RWPE2 (cell line): ENCODE results near the gene TNFAIP3.
A peak's percentile ranks its signal among the peaks of the same experiment; 100 is the strongest.

Source experiments
- ATAC-seq: fragments of 200-7000 bp; cut with Tn5 transposase; 3 replicates; pipeline ENCODE4 v1.9.1; 2021; ENCODE audit warnings: low read depth
- DNase-seq: peaks from one replicate; pipeline ENCODE4 v3.0.0-alpha.2; 2020; ENCODE audit warnings: low spot score
- H3K27ac ChIP-seq: fragments of 450-650 bp; 2 replicates; pipeline ENCODE4 v1.5.1; 2017; ENCODE audit warnings: mild to moderate bottlenecking; ENCODE audit not compliant: poor library complexity, severe bottlenecking
- H3K27me3 ChIP-seq: fragments of 250-450 bp; sonication (Bioruptor Pico); 2 replicates; pipeline ENCODE4 v1.5.1; 2021; ENCODE audit warnings: mild to moderate bottlenecking, moderate library complexity; ENCODE audit not compliant: insufficient read depth, poor library complexity, severe bottlenecking
- H3K36me3 ChIP-seq: fragments of 250-450 bp; sonication (Bioruptor Pico); 2 replicates; pipeline ENCODE4 v1.5.1; 2020; ENCODE audit warnings: low read depth, mild to moderate bottlenecking, moderate library complexity
- H3K4me1 ChIP-seq: fragments of 250-450 bp; sonication (Bioruptor Pico); 2 replicates; pipeline ENCODE4 v1.5.1; 2021; ENCODE audit warnings: mild to moderate bottlenecking, moderate library complexity; ENCODE audit not compliant: insufficient read depth, poor library complexity, severe bottlenecking
- H3K4me3 ChIP-seq: fragments of 250-450 bp; sonication (Bioruptor Pico); 2 replicates; pipeline ENCODE4 v1.5.1; 2021; ENCODE audit warnings: mild to moderate bottlenecking, moderate library complexity; ENCODE audit not compliant: severe bottlenecking
- H3K9me3 ChIP-seq: fragments of 250-450 bp; sonication (Bioruptor Pico); 2 replicates; pipeline ENCODE4 v1.5.1; 2021; ENCODE audit warnings: mild to moderate bottlenecking, moderate library complexity; ENCODE audit not compliant: severe bottlenecking
- TF ChIP-seq, protein P1 (sequence below): fragments of 450-650 bp; IDR thresholded peaks from one replicate; pipeline ENCODE4 v1.5.1; 2017; ENCODE audit warnings: mild to moderate bottlenecking, moderate library complexity; ENCODE audit not compliant: poor library complexity, severe bottlenecking

Gene TNFAIP3

DNA sequence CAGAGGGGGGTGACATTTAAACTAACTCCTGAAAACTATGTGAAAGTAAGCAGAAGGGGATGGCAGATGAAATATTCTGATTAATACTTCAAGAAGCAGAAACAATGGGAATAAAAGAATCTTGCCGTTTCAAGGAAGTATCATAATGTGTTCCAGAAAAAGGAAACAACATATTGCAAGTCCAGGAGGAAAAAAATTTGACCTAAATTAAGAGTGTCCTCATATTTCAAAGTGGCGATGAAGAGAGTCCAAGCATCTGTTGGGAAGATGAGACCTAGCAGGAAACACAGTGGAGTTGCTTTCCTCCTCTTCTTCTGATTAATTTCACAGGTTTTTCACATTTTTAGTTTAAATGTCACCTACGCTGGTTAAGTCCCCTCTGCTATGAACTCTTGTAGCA is 45.6 kb upstream of the TNFAIP3 start:
- H3K27ac ChIP-seq = peak overlapping the region; percentile 7
- ATAC-seq (no peak), DNase-seq (no peak)
- H3K9me3 ChIP-seq = no peaks in the 10 kb centered on the region
- H3K27me3 ChIP-seq = no peaks in the 10 kb centered on the region
- TF ChIP-seq, protein P1, sequence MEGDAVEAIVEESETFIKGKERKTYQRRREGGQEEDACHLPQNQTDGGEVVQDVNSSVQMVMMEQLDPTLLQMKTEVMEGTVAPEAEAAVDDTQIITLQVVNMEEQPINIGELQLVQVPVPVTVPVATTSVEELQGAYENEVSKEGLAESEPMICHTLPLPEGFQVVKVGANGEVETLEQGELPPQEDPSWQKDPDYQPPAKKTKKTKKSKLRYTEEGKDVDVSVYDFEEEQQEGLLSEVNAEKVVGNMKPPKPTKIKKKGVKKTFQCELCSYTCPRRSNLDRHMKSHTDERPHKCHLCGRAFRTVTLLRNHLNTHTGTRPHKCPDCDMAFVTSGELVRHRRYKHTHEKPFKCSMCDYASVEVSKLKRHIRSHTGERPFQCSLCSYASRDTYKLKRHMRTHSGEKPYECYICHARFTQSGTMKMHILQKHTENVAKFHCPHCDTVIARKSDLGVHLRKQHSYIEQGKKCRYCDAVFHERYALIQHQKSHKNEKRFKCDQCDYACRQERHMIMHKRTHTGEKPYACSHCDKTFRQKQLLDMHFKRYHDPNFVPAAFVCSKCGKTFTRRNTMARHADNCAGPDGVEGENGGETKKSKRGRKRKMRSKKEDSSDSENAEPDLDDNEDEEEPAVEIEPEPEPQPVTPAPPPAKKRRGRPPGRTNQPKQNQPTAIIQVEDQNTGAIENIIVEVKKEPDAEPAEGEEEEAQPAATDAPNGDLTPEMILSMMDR = no peak
- H3K36me3 ChIP-seq = no peaks in the 10 kb centered on the region
- H3K4me3 ChIP-seq = no peak overlapping the region
- peaks cover 14% of the 10 kb centered on the region for H3K4me1 ChIP-seq

DNA sequence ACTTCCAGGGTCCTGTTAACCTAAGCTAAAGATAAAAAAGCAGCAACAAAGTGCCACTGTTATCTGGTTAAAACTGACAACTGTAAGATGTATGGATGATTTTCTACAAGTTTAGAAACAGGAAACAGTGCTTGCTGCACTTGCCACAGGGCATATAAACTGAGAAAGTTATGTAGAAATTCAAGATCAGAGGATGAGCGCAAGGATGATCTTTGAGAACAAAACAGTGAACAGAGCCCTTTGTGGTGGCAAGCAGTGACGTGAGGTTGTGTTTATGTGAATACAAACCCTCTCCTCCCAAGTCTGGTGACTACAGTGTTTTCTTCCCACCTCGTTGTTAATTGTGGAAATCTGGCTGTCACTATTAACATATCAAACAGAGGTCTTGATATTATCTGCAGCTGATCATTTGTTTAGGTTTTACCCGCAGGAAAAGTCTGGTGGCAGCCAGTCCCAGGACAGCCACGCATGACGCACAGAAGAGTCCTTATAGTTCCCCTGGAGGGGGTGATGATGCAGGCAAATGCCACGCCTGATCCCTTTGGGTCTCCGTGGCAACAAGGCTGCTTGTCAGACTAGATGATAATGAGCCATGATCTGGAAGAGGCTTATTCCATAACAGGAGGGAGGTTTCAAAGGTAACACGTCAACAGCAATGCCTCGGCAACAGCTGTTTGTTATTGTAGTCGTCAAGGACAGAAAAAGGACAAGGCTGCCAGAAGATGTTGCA is 43.1 kb upstream of the TNFAIP3 start:
- Histone ChIP-seq H3K27ac (peak overlapping the region; percentile 22), H3K4me1 (peaks cover 33% of the 10 kb centered on the region), H3K9me3 (no peaks in the 10 kb centered on the region), H3K36me3 (no peaks in the 10 kb centered on the region), H3K27me3 (no peaks in the 10 kb centered on the region), H3K4me3 (no peak overlapping the region)
- TF ChIP-seq, protein P1 = no peak
- ATAC-seq (peak; percentile 9; the same call in 1 of the 3 replicates), DNase-seq (no peak)

DNA sequence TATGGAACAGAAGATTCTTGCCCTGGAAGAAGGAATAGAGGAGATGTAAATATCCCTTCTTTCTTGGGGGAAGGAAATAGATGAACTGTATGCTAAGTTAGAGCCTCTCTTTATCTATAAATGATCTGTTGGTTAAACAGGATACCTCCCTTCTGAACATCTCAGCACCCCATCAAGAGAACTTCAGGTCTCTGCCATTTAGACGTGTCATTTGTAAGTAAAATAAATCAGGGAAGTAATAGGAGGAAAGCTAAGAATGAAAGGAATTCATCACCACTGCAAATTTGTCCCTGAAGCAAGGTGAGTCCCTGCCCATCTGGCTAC is 42.5 kb upstream of the TNFAIP3 start:
- Histone ChIP-seq H3K4me1 (peaks cover 39% of the 10 kb centered on the region), H3K27ac (no peak overlapping the region), H3K4me3 (no peak overlapping the region), H3K36me3 (no peaks in the 10 kb centered on the region), H3K27me3 (no peaks in the 10 kb centered on the region), H3K9me3 (no peaks in the 10 kb centered on the region)
- DNase-seq (no peak), ATAC-seq (no peak)
- TF ChIP-seq, protein P1 = no peak

DNA sequence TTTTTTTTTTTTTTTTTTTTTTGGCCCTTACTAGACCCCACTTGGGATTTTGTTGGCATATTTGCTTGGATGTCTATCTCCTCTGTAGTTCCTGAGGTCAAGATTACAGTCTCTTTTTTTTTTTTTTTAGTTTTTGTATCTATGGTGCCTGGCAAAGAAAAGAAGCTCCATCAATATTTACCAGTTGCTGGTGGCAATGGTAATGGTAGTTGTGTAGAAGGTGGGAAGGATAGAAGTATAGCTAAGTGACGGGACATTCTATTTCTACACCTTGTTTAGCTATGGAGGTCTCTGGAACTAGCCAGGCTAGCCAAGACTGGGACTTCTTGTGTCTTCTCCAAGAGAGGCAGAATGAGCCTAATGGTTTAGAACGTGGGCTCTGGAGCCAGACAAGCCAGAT is 42.2 kb upstream of the TNFAIP3 start:
- Histone ChIP-seq H3K9me3 (no peaks in the 10 kb centered on the region), H3K4me1 (peaks cover 42% of the 10 kb centered on the region), H3K4me3 (no peak overlapping the region), H3K27me3 (no peaks in the 10 kb centered on the region), H3K27ac (no peak overlapping the region), H3K36me3 (no peaks in the 10 kb centered on the region)
- DNase-seq = no peak
- ATAC-seq = no peak
- TF ChIP-seq, protein P1 = no peak

DNA sequence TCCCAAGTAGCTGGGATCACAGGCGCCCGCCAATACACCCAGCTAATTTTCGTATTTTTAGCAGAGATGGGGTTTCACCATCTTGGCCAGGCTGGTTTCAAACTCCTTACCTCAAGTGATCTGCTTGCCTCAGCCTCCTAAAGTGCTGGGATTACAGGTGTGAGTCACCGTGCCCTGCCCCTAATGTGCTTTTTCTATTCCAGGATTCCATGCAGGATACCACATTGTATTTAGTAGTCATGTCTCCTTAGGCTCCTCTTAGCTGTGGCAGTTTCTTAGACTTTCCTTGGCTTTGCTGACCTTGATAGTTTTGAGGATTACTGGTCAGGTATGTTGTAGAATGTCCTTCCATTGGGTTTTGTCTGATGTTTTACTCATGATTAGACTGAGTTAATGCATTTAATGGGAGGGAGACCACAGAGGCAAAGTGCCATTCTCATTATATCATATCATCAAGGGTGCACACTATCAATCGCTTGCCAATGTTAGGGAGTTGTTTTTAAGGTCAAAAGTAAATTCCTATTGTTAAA is 39.6 kb upstream of the TNFAIP3 start:
- H3K36me3 ChIP-seq = no peaks in the 10 kb centered on the region
- no peaks in the 10 kb centered on the region for H3K27me3 ChIP-seq
- no peak overlapping the region for H3K4me3 ChIP-seq
- H3K27ac ChIP-seq = peak overlapping the region; percentile 92
- H3K4me1 ChIP-seq = peaks cover 56% of the 10 kb centered on the region
- peak; percentile 40 for ATAC-seq
- no peaks in the 10 kb centered on the region for H3K9me3 ChIP-seq
- TF ChIP-seq, protein P1 = no peak
- DNase-seq = no peak
